SU-DHL-6 (cell line): Measurements from ENCODE around the gene ERVFRD-1.

Experiments used
- EZH2phosphoT487 ChIP-seq: fragments of 200-600 bp; sonication (generic), shearing (Covaris generic); conservative IDR thresholded peaks from 2 replicates; pipeline ENCODE4 v1.6.1; 2018; ENCODE audit warnings: mild to moderate bottlenecking, antibody characterized with exemption, low read length, moderate library complexity, mixed read lengths
- TF ChIP-seq, protein P1 (sequence below): fragments of 200-600 bp; sonication (generic); IDR thresholded peaks from one replicate; pipeline ENCODE4 v1.5.1; 2017; ENCODE audit warnings: antibody characterized with exemption, mild to moderate bottlenecking, low read length, moderate library complexity; ENCODE audit not compliant: insufficient read depth, poor library complexity, severe bottlenecking

DNA sequence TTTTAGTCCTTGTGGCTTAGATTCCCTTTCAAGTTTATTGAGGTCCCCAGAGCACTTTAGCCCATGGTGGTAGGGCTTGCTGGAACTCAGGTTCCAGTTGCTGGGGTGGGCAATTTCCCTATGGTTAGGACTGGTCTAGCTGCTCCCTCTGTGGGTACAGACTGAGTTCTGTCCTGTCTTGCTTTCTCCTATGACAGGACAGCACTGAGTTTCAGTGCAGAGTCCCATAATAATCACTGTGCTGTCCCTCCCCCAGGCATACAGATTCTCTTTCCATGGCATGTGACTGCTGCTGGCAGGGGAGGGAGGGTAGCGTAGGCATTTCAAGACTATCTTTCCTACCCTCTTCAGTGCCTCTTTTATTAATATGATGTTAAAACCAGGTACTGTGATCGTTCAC, 17.1 kb upstream of the ERVFRD-1 start:
- TF ChIP-seq, protein P1, sequence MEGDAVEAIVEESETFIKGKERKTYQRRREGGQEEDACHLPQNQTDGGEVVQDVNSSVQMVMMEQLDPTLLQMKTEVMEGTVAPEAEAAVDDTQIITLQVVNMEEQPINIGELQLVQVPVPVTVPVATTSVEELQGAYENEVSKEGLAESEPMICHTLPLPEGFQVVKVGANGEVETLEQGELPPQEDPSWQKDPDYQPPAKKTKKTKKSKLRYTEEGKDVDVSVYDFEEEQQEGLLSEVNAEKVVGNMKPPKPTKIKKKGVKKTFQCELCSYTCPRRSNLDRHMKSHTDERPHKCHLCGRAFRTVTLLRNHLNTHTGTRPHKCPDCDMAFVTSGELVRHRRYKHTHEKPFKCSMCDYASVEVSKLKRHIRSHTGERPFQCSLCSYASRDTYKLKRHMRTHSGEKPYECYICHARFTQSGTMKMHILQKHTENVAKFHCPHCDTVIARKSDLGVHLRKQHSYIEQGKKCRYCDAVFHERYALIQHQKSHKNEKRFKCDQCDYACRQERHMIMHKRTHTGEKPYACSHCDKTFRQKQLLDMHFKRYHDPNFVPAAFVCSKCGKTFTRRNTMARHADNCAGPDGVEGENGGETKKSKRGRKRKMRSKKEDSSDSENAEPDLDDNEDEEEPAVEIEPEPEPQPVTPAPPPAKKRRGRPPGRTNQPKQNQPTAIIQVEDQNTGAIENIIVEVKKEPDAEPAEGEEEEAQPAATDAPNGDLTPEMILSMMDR = no peak
- no peak for TF ChIP-seq EZH2phosphoT487
